ENCODE data around the gene TEX22.
"Not testable (repeated sequence)": the region's sequence is repeated elsewhere in the genome, so short reads cannot be mapped to it uniquely, and the experiment has no call there.

TEX22 gene

DNA sequence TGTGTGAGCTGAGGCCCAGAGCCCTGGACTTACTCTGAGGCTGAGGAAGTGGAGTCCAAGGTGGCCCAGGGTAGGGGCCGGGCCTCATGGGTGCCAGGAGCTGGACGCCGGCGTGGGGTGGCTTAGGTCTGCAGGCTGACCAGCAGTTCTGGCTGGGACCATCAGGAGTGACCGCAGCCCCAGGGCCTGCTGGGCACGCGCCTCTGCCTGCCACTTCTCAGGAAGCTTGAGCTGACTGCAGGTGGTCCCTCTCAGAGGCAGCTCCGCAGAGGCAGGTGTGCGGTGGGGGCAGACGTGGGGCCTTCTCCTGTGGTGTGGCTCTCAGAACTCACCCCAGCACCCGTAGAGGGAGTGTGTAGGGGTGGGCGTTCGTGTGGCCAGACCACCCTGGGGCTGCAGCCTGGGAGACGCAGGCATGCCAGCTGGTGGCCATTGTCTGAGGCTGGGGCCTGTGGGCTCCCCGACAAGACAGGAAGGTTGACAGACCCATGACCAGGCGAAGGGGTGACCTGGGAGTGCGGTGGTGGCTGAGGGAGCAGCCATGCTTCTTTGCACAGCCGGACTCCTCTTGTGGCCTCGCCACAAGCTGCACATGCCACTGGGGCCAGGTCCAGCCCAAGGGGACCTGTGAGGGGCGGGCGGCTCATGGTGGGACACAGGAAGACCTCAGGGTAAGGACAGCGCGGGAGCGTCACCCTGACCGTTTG lies 40.0 kb upstream of the TEX22 start:
- no peak overlapping the region for H3K4me3 ChIP-seq (ENCODE audit: low read length)
- DNase-seq (ENCODE audit: low read depth): no peak
- TF ChIP-seq, protein P1, sequence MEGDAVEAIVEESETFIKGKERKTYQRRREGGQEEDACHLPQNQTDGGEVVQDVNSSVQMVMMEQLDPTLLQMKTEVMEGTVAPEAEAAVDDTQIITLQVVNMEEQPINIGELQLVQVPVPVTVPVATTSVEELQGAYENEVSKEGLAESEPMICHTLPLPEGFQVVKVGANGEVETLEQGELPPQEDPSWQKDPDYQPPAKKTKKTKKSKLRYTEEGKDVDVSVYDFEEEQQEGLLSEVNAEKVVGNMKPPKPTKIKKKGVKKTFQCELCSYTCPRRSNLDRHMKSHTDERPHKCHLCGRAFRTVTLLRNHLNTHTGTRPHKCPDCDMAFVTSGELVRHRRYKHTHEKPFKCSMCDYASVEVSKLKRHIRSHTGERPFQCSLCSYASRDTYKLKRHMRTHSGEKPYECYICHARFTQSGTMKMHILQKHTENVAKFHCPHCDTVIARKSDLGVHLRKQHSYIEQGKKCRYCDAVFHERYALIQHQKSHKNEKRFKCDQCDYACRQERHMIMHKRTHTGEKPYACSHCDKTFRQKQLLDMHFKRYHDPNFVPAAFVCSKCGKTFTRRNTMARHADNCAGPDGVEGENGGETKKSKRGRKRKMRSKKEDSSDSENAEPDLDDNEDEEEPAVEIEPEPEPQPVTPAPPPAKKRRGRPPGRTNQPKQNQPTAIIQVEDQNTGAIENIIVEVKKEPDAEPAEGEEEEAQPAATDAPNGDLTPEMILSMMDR (IDR thresholded peaks at IDR 0.05; ENCODE audit: insufficient read depth, low read depth, low read length, missing control alignments): no peak

DNA sequence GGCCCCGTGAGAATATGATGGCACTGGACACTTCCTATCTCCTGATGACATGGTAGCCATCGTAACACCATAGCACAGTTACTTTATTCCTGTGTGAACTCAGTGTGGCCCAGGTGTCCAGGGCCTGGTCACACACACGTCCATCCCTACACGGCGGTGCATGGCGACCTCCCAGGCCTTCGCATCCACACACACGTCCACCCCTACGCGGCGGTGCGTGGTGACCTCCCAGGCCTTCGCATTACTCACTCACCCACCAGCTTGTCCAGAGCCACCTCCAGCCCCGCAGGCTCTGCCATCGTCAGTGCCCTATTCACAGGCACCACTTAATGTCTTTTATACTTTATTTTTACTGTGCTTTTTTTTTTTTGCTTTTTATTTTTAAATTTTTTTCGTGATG lies 39.4 kb upstream of the TEX22 start:
- no peak for DNase-seq (ENCODE audit: low read depth)
- TF ChIP-seq, protein P1 (IDR thresholded peaks at IDR 0.05; ENCODE audit: insufficient read depth, low read depth, low read length, missing control alignments): no peak
- H3K4me3 ChIP-seq (ENCODE audit: low read length): no peak overlapping the region

DNA sequence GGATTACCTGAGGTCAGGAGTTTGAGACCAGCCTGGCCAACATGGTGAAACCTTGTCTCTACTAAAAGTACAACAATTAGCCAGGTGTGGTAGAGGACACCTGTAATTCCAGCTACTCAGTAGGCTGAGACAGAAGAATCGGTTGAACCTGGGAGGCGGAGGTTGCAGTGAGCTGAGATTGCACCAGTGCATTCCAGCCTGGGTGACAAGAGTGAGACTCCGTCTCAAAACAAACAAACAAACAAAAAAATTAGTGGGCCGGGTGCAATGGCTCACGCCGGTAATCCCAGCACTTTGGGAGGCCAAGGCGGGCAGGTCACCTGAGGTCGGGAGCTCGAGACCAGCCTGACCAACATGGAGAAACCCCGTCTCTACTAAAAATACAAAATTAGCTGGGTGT lies 36.9 kb upstream of the TEX22 start:
- not testable (repeated sequence) for DNase-seq (ENCODE audit: low read depth); H3K4me3 ChIP-seq (ENCODE audit: low read length)

DNA sequence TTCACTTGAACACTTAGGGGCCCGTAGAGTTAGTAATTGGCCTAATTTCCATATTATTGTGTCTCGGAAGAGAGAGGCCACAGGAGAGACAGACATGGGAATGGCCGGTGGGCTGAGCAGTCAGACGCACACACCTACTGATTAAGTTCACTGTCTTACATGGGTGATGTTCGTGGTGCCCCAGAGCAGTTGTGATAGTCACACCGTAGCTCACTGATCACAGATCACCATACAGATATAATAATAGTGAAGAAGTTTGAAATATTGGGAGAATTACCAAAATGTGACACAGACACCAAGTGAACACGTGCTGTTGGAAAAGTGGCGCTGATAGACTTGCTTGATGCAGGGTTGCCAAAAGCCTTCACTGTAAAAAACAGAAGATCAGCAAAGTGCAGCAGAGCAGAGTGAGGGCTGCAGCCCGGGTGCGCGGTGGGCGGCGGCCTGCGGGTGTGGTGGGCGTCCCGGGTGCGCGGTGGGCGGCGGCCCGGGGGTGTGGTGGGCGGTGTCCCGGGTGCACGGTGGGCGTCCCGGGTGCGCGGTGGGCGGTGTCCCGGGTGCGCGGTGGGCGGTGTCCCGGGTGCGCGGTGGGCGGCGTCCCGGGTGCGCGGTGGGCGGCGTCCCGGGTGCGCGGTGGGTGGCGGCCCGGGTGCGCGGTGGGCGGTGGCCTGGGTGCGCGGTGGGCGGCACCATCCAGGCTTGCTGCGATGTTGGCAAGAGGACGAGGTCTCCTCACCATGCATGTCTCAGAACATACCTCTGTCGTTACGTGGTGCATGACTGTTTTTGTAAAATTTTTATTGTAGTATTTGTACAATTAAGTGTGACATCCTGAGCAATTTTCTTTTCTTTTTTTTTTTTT lies 34.3 kb upstream of the TEX22 start:
- TF ChIP-seq, protein P1 (IDR thresholded peaks at IDR 0.05; ENCODE audit: insufficient read depth, low read depth, low read length, missing control alignments): no peak
- DNase-seq (ENCODE audit: low read depth): peak; percentile 59
- H3K4me3 ChIP-seq (ENCODE audit: low read length): no peak overlapping the region

DNA sequence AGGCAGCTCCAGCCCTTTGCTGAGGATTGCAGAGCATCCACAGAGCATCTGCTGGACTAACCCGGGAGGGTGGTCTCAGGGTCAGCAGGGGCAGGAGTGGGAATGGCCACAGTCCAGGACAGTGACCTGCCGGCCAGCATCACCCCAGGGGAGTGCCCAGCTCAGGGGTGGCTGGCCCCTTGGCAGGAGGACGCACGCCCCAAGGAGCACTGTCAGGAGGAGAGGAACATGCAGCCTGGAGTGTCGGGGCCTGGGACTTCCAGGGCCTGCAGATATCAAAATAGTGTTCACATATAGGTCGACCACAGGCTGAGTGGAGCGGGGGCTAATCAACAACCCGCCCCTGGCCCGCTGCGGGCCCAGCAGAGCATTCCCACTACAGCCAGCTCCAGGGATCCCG lies 33.2 kb upstream of the TEX22 start:
- no peak for DNase-seq (ENCODE audit: low read depth)
- H3K4me3 ChIP-seq (ENCODE audit: low read length): no peak overlapping the region
- TF ChIP-seq, protein P1 (IDR thresholded peaks at IDR 0.05; ENCODE audit: insufficient read depth, low read depth, low read length, missing control alignments): no peak

DNA sequence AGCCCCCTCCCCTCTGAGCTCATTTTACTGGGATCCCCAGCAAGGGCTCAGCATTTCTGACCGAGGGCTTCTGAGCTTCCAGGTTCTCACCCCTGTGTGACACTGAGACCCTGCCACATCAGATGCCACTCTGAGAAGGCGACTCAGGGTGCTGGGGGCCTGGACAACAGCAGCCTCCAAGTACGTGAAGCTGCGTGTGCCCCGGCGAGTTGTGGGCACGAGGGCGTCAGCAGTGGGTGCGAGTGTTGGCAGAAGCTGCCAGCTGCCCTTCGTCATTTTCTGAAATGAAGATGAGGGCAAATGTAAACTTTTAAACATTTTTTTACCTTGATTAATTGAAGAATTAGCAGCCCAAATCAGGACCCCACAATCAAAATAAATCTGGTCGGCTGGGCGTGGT lies 32.7 kb upstream of the TEX22 start:
- no peak for DNase-seq (ENCODE audit: low read depth)
- TF ChIP-seq, protein P1 (IDR thresholded peaks at IDR 0.05; ENCODE audit: insufficient read depth, low read depth, low read length, missing control alignments): no peak
- no peak overlapping the region for H3K4me3 ChIP-seq (ENCODE audit: low read length)

DNA sequence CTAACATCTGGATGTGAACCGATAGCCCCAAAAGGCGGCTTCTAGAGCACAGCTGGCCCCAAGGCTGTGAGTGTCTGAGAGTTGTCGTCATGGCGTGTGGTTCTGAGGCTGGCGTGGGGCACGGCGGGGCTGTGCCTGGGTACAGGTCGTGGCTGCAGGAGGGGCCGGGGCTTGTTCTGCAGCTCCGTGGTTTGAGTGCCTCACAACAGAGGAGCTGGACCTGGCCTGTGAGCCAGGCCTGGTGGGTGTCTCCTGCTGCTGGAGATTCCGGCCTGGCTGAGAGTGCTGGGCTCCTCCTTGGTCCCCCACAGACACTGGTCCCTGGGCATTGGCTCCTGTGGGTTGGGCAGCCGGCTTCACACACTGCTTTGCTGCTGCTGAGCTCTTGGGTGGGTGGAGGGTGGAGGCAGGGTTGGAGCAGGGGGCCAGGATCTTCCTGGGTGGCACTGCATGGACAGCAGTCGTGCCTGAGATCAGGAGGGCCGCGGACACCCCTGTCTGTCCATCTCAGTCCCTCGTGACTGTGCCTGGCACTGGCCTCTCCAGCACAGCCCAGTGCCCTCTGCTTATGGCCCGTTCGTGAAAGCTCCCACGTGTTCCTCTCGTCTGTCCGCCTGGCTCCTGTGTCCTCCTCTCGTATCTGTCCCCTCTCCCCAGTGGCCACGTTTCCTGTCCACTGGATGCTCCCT lies 31.8 kb upstream of the TEX22 start:
- TF ChIP-seq, protein P1 (IDR thresholded peaks at IDR 0.05; ENCODE audit: insufficient read depth, low read depth, low read length, missing control alignments): no peak
- DNase-seq (ENCODE audit: low read depth): no peak
- H3K4me3 ChIP-seq (ENCODE audit: low read length): no peak overlapping the region

All from epithelial cell of esophagus (primary cell).